HEK293 (cell line): ENCODE measurements around the gene C5orf15.

ENCODE experiments used
- BCL11A ChIP-seq: fragments of 450-650 bp; formaldehyde crosslinking; IDR thresholded peaks from 2 replicates; pipeline ENCODE4 v1.5.1; 2016; ENCODE audit warnings: low read depth, missing biosample characterization, missing genetic modification characterization
- FEZF1 ChIP-seq: fragments of 450-650 bp; formaldehyde crosslinking; IDR thresholded peaks from 2 replicates; pipeline ENCODE4 v1.5.1; 2016; ENCODE audit warnings: missing biosample characterization, missing genetic modification characterization
- GLIS1 ChIP-seq: fragments of 450-650 bp; formaldehyde crosslinking; IDR thresholded peaks from 2 replicates; pipeline ENCODE4 v1.5.1; 2016; ENCODE audit warnings: missing biosample characterization, missing genetic modification characterization
- GLIS2 ChIP-seq: fragments of 450-650 bp; formaldehyde crosslinking; IDR thresholded peaks from 2 replicates; pipeline ENCODE4 v1.5.1; 2016; ENCODE audit warnings: missing biosample characterization, missing genetic modification characterization
- KLF1 ChIP-seq: fragments of 450-650 bp; formaldehyde crosslinking; IDR thresholded peaks from 2 replicates; pipeline ENCODE4 v1.5.1; 2016; ENCODE audit warnings: missing biosample characterization, missing genetic modification characterization
- KLF16 ChIP-seq: fragments of 450-650 bp; formaldehyde crosslinking; IDR thresholded peaks from 2 replicates; pipeline ENCODE4 v1.5.1; 2017; ENCODE audit warnings: missing biosample characterization, missing genetic modification characterization
- KLF8 ChIP-seq: fragments of 450-650 bp; formaldehyde crosslinking; IDR thresholded peaks from 2 replicates; pipeline ENCODE4 v1.5.1; 2016; ENCODE audit warnings: missing biosample characterization, missing genetic modification characterization
- MEIS1 ChIP-seq: sonication (generic); formaldehyde crosslinking; IDR thresholded peaks from 2 replicates; pipeline ENCODE4 v1.8.1; 2022; ENCODE audit warnings: missing genetic modification reagents, mild to moderate bottlenecking, borderline replicate concordance
- YY2 ChIP-seq: fragments of 450-650 bp; formaldehyde crosslinking; IDR thresholded peaks from 2 replicates; pipeline ENCODE4 v1.5.1; 2016; ENCODE audit warnings: missing biosample characterization, missing genetic modification characterization
- ZBTB48 ChIP-seq: fragments of 450-650 bp; formaldehyde crosslinking; IDR thresholded peaks from 2 replicates; pipeline ENCODE4 v1.5.1; 2016; ENCODE audit warnings: missing biosample characterization, missing genetic modification characterization
- ZFP37 ChIP-seq: fragments of 450-650 bp; formaldehyde crosslinking; IDR thresholded peaks from 2 replicates; pipeline ENCODE4 v1.5.1; 2016; ENCODE audit warnings: missing biosample characterization, missing genetic modification characterization
- ZFP41 ChIP-seq: fragments of 450-650 bp; formaldehyde crosslinking; IDR thresholded peaks from 2 replicates; pipeline ENCODE4 v1.5.1; 2016; ENCODE audit warnings: missing biosample characterization, missing genetic modification characterization, borderline replicate concordance
- ZIC2 ChIP-seq: fragments of 450-650 bp; formaldehyde crosslinking; IDR thresholded peaks from 2 replicates; pipeline ENCODE4 v1.5.1; 2016; ENCODE audit warnings: missing biosample characterization, missing genetic modification characterization
- ZNF16 ChIP-seq: fragments of 450-650 bp; formaldehyde crosslinking; IDR thresholded peaks from 2 replicates; pipeline ENCODE4 v1.5.1; 2016; ENCODE audit warnings: low read depth, missing biosample characterization, missing genetic modification characterization
- ZNF2 ChIP-seq: fragments of 450-650 bp; formaldehyde crosslinking; IDR thresholded peaks from 2 replicates; pipeline ENCODE4 v1.5.1; 2016; ENCODE audit warnings: missing biosample characterization, missing genetic modification characterization
- ZNF214 ChIP-seq: fragments of 450-650 bp; formaldehyde crosslinking; IDR thresholded peaks from 2 replicates; pipeline ENCODE4 v1.5.1; 2017; ENCODE audit warnings: missing biosample characterization, mild to moderate bottlenecking, missing genetic modification characterization, borderline replicate concordance
- ZNF223 ChIP-seq: fragments of 450-650 bp; formaldehyde crosslinking; IDR thresholded peaks from 2 replicates; pipeline ENCODE4 v1.5.1; 2016; ENCODE audit warnings: missing biosample characterization, missing genetic modification characterization
- ZNF341 ChIP-seq: fragments of 450-650 bp; formaldehyde crosslinking; IDR thresholded peaks from 2 replicates; pipeline ENCODE4; 2016; ENCODE audit warnings: low read depth, missing biosample characterization, missing genetic modification characterization
- ZNF391 ChIP-seq: fragments of 450-650 bp; formaldehyde crosslinking; IDR thresholded peaks from 2 replicates; pipeline ENCODE4 v1.5.1; 2016; ENCODE audit warnings: low read depth, missing biosample characterization, missing genetic modification characterization, borderline replicate concordance
- ZNF394 ChIP-seq: fragments of 450-650 bp; formaldehyde crosslinking; IDR thresholded peaks from 2 replicates; pipeline ENCODE4 v1.5.1; 2016; ENCODE audit warnings: missing biosample characterization, missing genetic modification characterization, mild to moderate bottlenecking, moderate library complexity, borderline replicate concordance
- ZNF423 ChIP-seq: fragments of 450-650 bp; formaldehyde crosslinking; IDR thresholded peaks from 2 replicates; pipeline ENCODE4 v1.5.1; 2016; ENCODE audit warnings: missing biosample characterization, missing genetic modification characterization
- ZNF530 ChIP-seq: fragments of 450-650 bp; formaldehyde crosslinking; IDR thresholded peaks from 2 replicates; pipeline ENCODE4 v1.5.1; 2016; ENCODE audit warnings: low read depth, missing biosample characterization, missing genetic modification characterization
- ZNF555 ChIP-seq: fragments of 450-650 bp; formaldehyde crosslinking; conservative IDR thresholded peaks from 2 replicates; pipeline ENCODE4 v1.5.1; 2017; ENCODE audit warnings: missing biosample characterization, mild to moderate bottlenecking, missing genetic modification characterization, inconsistent platforms
- ZNF561 ChIP-seq: fragments of 450-650 bp; IDR thresholded peaks from 2 replicates; pipeline ENCODE4 v1.5.1; 2018; ENCODE audit warnings: missing biosample characterization, missing genetic modification characterization, borderline replicate concordance
- ZNF600 ChIP-seq: fragments of 450-650 bp; formaldehyde crosslinking; IDR thresholded peaks from 2 replicates; pipeline ENCODE4 v1.5.1; 2016; ENCODE audit warnings: missing biosample characterization, missing genetic modification characterization
- ZNF610 ChIP-seq: fragments of 450-650 bp; formaldehyde crosslinking; IDR thresholded peaks from 2 replicates; pipeline ENCODE4 v1.5.1; 2016; ENCODE audit warnings: missing biosample characterization, missing genetic modification characterization, borderline replicate concordance
- ZNF677 ChIP-seq: fragments of 450-650 bp; IDR thresholded peaks from 2 replicates; pipeline ENCODE4 v1.5.0; 2018; ENCODE audit warnings: missing biosample characterization, mild to moderate bottlenecking, missing genetic modification characterization, moderate library complexity
- ZNF701 ChIP-seq: fragments of 450-650 bp; formaldehyde crosslinking; IDR thresholded peaks from 2 replicates; pipeline ENCODE4 v1.5.1; 2016; ENCODE audit warnings: missing biosample characterization, missing genetic modification characterization
- ZNF76 ChIP-seq: fragments of 450-650 bp; formaldehyde crosslinking; IDR thresholded peaks from 2 replicates; pipeline ENCODE4; 2016; ENCODE audit warnings: low read depth, missing biosample characterization, missing genetic modification characterization, borderline replicate concordance
- ZNF776 ChIP-seq: fragments of 450-650 bp; formaldehyde crosslinking; IDR thresholded peaks from 2 replicates; pipeline ENCODE4 v1.5.0; 2017; ENCODE audit warnings: missing biosample characterization, missing genetic modification characterization, borderline replicate concordance
- ZNF785 ChIP-seq: fragments of 450-650 bp; formaldehyde crosslinking; IDR thresholded peaks from 2 replicates; pipeline ENCODE4 v1.5.1; 2016; ENCODE audit warnings: missing biosample characterization, missing genetic modification characterization
- ZXDB ChIP-seq: fragments of 450-650 bp; formaldehyde crosslinking; IDR thresholded peaks from 2 replicates; pipeline ENCODE4 v1.5.1; 2016; ENCODE audit warnings: missing biosample characterization, missing genetic modification characterization
- TF ChIP-seq, protein P1 (sequence below): fragments of 450-650 bp; formaldehyde crosslinking; IDR thresholded peaks from 2 replicates; pipeline ENCODE4 v1.5.1; 2016; ENCODE audit warnings: missing biosample characterization, missing genetic modification characterization
- TF ChIP-seq, protein P2 (sequence below): fragments of 450-650 bp; formaldehyde crosslinking; IDR thresholded peaks from 2 replicates; pipeline ENCODE4 v1.5.1; 2016; ENCODE audit warnings: missing biosample characterization, missing genetic modification characterization
- TF ChIP-seq, protein P3 (sequence below): fragments of 450-650 bp; formaldehyde crosslinking; IDR thresholded peaks from 2 replicates; pipeline ENCODE4 v1.5.1; 2016; ENCODE audit warnings: missing biosample characterization, missing genetic modification characterization

C5orf15 gene

DNA sequence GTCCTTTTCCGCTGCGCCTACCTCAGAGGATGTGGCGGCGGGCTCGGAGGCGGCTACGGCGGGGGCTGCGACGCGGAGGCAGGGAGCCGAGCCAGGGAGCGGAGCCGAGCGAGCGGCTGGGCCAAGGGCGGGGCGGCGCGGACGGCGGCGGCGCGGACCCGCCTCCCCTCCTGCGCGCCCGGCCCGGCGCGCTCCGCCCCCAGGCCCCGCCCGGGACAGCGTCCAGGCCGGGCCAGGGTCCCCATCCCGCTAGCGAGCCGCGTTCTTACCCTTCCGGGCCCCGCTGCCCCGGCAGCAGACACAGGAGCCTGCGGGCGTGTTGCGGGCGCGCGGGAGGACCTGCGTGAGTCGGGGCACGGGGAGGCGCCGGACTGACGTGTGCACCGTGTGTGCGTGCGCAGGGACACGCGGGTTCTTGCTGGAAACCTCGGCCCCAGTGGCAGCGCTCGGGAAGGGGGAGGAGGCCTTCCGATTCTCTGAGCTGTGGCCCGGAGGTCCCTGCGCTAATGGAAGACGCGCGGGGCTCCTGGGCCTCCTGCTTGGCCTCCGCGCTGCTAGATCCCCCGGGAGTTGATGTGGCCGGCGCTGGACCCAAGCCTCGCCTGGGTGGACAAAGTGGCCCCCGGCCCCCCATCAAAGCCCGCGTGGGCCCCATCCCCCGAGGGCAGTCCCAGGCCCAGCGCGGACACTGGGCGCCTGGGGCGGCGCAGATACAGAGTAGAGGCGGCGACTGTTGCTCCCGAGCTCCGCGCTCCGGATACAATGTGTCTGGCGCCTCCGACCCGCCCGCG is 36.4 kb upstream of the C5orf15 start, which contains the start of gene VDAC1 (continued):
- TF ChIP-seq, protein P1, sequence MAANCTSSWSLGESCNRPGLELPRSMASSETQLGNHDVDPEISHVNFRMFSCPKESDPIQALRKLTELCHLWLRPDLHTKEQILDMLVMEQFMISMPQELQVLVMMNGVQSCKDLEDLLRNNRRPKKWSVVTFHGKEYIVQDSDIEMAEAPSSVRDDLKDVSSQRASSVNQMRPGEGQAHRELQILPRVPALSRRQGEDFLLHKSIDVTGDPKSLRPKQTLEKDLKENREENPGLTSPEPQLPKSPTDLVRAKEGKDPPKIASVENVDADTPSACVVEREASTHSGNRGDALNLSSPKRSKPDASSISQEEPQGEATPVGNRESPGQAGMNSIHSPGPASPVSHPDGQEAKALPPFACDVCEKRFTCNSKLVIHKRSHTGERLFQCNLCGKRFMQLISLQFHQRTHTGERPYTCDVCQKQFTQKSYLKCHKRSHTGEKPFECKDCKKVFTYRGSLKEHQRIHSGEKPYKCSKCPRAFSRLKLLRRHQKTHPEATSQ (tag by site-specific recombination) = peak; percentile 60; the same call in 1 of the 2 replicates
- TF ChIP-seq ZNF776 (no peak), KLF8 (tag by site-specific recombination) (peak; percentile 77; the same call in 1 of the 2 replicates), FEZF1 (tag by site-specific recombination) (no peak), ZNF423 (tag by site-specific recombination) (no peak; the same call in 1 of the 2 replicates), ZBTB48 (tag by site-specific recombination) (peak; percentile 92), ZNF561 (peak; percentile 42), ZNF341 (tag by site-specific recombination) (no peak), ZIC2 (peak; percentile 32; the same call in 1 of the 2 replicates), ZNF530 (no peak), BCL11A (peak; percentile 56), GLIS1 (tag by site-specific recombination) (peak; percentile 49), ZNF701 (tag by site-specific recombination) (no peak), ZNF391 (peak; percentile 91; the same call in 1 of the 2 replicates), KLF1 (tag by site-specific recombination) (peak; percentile 57; the same call in 1 of the 2 replicates), ZNF214 (no peak), ZNF16 (tag by site-specific recombination) (no peak), ZNF610 (tag by site-specific recombination) (peak; percentile 71; the same call in 1 of the 2 replicates), ZNF677 (tag by site-specific recombination) (no peak), ZXDB (tag by site-specific recombination) (peak; percentile 90), ZNF394 (peak; percentile 47; the same call in 1 of the 2 replicates), ZNF2 (peak; percentile 60; the same call in 1 of the 2 replicates), ZFP37 (peak; percentile 99), MEIS1 (CRISPR knock-in tag) (no peak), GLIS2 (tag by site-specific recombination) (peak; percentile 77), ZFP41 (no peak), YY2 (tag by site-specific recombination) (0 out of 2 replicates have a peak, but pooled peaks have one; percentile 35), ZNF223 (tag by site-specific recombination) (0 out of 2 replicates have a peak, but pooled peaks have one; percentile 48), ZNF600 (tag by site-specific recombination) (peak; percentile 62; the same call in 1 of the 2 replicates), ZNF555 (tag by site-specific recombination) (no peak), ZNF76 (tag by site-specific recombination) (peak; percentile 79; the same call in 1 of the 2 replicates), ZNF785 (tag by site-specific recombination) (peak; percentile 82), KLF16 (tag by site-specific recombination) (peak; percentile 87)
- TF ChIP-seq, protein P2, sequence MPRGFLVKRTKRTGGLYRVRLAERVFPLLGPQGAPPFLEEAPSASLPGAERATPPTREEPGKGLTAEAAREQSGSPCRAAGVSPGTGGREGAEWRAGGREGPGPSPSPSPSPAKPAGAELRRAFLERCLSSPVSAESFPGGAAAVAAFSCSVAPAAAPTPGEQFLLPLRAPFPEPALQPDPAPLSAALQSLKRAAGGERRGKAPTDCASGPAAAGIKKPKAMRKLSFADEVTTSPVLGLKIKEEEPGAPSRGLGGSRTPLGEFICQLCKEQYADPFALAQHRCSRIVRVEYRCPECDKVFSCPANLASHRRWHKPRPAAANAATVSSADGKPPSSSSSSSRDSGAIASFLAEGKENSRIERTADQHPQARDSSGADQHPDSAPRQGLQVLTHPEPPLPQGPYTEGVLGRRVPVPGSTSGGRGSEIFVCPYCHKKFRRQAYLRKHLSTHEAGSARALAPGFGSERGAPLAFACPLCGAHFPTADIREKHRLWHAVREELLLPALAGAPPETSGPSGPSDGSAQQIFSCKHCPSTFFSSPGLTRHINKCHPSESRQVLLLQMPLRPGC (tag by site-specific recombination) = peak; percentile 10; the same call in 1 of the 2 replicates
- TF ChIP-seq, protein P3, sequence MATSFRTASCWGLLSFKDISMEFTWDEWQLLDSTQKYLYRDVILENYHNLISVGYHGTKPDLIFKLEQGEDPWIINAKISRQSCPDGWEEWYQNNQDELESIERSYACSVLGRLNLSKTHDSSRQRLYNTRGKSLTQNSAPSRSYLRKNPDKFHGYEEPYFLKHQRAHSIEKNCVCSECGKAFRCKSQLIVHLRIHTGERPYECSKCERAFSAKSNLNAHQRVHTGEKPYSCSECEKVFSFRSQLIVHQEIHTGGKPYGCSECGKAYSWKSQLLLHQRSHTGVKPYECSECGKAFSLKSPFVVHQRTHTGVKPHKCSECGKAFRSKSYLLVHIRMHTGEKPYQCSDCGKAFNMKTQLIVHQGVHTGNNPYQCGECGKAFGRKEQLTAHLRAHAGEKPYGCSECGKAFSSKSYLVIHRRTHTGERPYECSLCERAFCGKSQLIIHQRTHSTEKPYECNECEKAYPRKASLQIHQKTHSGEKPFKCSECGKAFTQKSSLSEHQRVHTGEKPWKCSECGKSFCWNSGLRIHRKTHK = no peak
